ENCODE data around the gene TBC1D2B. TPM values are rescaled to one million over a fixed set of nuclear protein-coding genes. Genes with fewer than 3 reads are reported as not detected.

Gene TBC1D2B
- total and polyA plus RNA-seq, 10 donors: 9.4 to 131 (median 97.4) TPM

DNA sequence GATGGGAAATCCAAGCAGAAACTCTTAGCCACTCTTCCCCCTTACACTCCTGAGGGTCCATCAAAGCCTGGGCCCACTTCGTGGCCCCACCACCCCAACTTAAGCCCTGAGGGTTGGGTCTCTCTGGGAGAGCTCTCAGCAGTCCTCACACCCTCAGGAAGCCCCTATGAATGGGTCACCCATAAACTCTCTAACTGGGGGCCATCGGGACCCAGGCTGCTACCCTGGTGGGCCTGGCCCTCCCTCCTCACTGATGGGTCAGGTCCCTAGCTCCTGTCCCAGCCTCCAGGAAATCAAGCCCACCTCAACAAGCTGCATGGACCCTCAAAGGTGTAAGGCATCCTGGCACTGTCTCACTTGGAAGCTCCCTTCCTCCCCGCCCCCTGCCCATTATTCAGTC is 34.3 kb upstream of the TBC1D2B start:
- H3K36me3 ChIP-seq: no peaks in the 10 kb centered on the region
- no peaks in the 10 kb centered on the region for H3K27me3 ChIP-seq (replicated peaks in 1 of 7)
- peak; percentile 61 for DNase-seq
- no peak overlapping the region for H3K27ac ChIP-seq
- intact Hi-C loops (cut with DNase I; ENCODE audit: low total_unique reads): loop anchor here (2.0 to 5.0 kb wide), 3 partner anchors 81 to 311 kb away; no protein-coding TSS in a partner anchor
- H3K4me3 ChIP-seq: no peak overlapping the region
- H3K9me3 ChIP-seq: no peaks in the 10 kb centered on the region
- H3K4me1 ChIP-seq: peaks cover 0 to 19% (median 11%) of the 10 kb centered on the region in 6 donors
- 76 to 96% (median 90%) methylated on average over 3 of the region's 3 CpGs for WGBS, 5 donors
- no peak for TF ChIP-seq CTCF (IDR thresholded peaks at IDR 0.05 in 8 of 11, conservative IDR thresholded peaks at IDR 0.05 in 3 of 11)
- no peak for TF ChIP-seq POLR2AphosphoS5 (IDR thresholded peaks at IDR 0.05)
- no peak for TF ChIP-seq POLR2A (IDR thresholded peaks at IDR 0.05)

GRCh38 chr15:78110916-78111475 is 33.5 kb upstream of the TBC1D2B start:
- intact Hi-C loops (cut with DNase I; ENCODE audit: low total_unique reads): loop anchor here (5.0 kb wide), 2 partner anchors 81 to 311 kb away; no protein-coding TSS in a partner anchor
- H3K9me3 ChIP-seq: no peaks in the 10 kb centered on the region
- peak; percentile 59 for DNase-seq
- no peaks in the 10 kb centered on the region for H3K36me3 ChIP-seq
- H3K27me3 ChIP-seq (replicated peaks in 1 of 7): no peaks in the 10 kb centered on the region
- WGBS, 5 donors: 75 to 92% (median 91%) methylated on average over 7 to 10 of the region's 10 CpGs
- peaks cover 0 to 25% (median 13%) of the 10 kb centered on the region in 6 donors for H3K4me1 ChIP-seq
- H3K4me3 ChIP-seq: no peak overlapping the region
- no peak for TF ChIP-seq POLR2AphosphoS5 (IDR thresholded peaks at IDR 0.05)
- TF ChIP-seq CTCF (IDR thresholded peaks at IDR 0.05 in 8 of 11, conservative IDR thresholded peaks at IDR 0.05 in 3 of 11): no peak
- TF ChIP-seq POLR2A (IDR thresholded peaks at IDR 0.05): no peak
- no peak overlapping the region for H3K27ac ChIP-seq

- no peaks in the 10 kb centered on the region for H3K36me3 ChIP-seq
- intact Hi-C loops (cut with DNase I; ENCODE audit: low total_unique reads): loop anchor here (5.0 kb wide), 2 partner anchors 82 to 312 kb away; no protein-coding TSS in a partner anchor
- peaks cover under 1 to 34% (median 21%) of the 10 kb centered on the region in 6 donors for H3K4me1 ChIP-seq
- H3K4me3 ChIP-seq: no peak overlapping the region
- no peak overlapping the region for H3K27ac ChIP-seq
- TF ChIP-seq POLR2A (IDR thresholded peaks at IDR 0.05) (no peak), POLR2AphosphoS5 (IDR thresholded peaks at IDR 0.05) (no peak), CTCF (IDR thresholded peaks at IDR 0.05 in 8 of 11, conservative IDR thresholded peaks at IDR 0.05 in 3 of 11) (no peak)
- DNase-seq: peak; percentile 64
- H3K27me3 ChIP-seq (replicated peaks in 1 of 7): no peaks in the 10 kb centered on the region
- H3K9me3 ChIP-seq: no peaks in the 10 kb centered on the region
- 91 to 98% (median 96%) methylated on average over 4 to 6 of the region's 6 CpGs for WGBS, 5 donors
Measured at GRCh38 chr15:78110096-78110495, 32.6 kb upstream of the TBC1D2B start.

GRCh38 chr15:78109156-78109555 is 31.6 kb upstream of the TBC1D2B start:
- 86 to 95% (median 92%) methylated on average over 12 of the region's 12 CpGs for WGBS, 5 donors
- no peak overlapping the region for H3K27ac ChIP-seq
- H3K27me3 ChIP-seq (replicated peaks in 1 of 7): no peaks in the 10 kb centered on the region
- H3K4me1 ChIP-seq: peaks cover 7 to 44% (median 30%) of the 10 kb centered on the region in 6 donors
- H3K4me3 ChIP-seq: no peak overlapping the region
- H3K9me3 ChIP-seq: no peaks in the 10 kb centered on the region
- DNase-seq: no peak
- no peaks in the 10 kb centered on the region for H3K36me3 ChIP-seq
- intact Hi-C loops (cut with DNase I; ENCODE audit: low total_unique reads): loop anchor here (5.0 to 10.0 kb wide), 3 partner anchors 74 to 142 kb away; no protein-coding TSS in a partner anchor
- TF ChIP-seq POLR2AphosphoS5 (IDR thresholded peaks at IDR 0.05) (no peak), POLR2A (IDR thresholded peaks at IDR 0.05) (no peak), CTCF (IDR thresholded peaks at IDR 0.05 in 8 of 11, conservative IDR thresholded peaks at IDR 0.05 in 3 of 11) (no peak)

Data from spleen (tissue), 11 donors.